G401.6 (cell line): ENCODE measurements around the gene GK.
"Not testable (repeated sequence)": the region's sequence is repeated elsewhere in the genome, so short reads cannot be mapped to it uniquely, and the experiment has no call there.

Experiments
- FAIRE-seq: peaks from 2 replicates; lab custom pipeline; 2012; peaks lifted over from hg19 to GRCh38; lab: Jason Lieb, UNC

GK gene

DNA sequence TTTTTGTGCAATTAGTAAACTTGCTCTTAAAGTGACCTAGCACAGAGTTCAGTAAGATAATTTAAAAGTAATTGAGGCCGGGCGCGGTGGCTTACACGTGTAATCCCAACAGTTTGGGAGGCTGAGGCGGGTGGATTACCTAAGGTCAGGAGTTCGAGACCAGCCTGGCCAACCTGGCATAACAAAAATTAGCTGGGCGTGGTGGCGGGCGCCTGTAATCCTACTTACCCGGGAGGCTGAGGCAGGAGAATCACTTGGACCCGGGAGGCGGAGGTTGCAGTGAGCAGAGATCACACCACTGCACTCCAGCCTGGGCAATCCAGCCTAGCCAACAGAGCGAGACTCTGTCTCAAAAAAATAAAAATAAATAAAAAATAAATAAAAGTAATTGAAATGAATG, 1.2 kb downstream of the GK start:
- not testable (repeated sequence) for FAIRE-seq

DNA sequence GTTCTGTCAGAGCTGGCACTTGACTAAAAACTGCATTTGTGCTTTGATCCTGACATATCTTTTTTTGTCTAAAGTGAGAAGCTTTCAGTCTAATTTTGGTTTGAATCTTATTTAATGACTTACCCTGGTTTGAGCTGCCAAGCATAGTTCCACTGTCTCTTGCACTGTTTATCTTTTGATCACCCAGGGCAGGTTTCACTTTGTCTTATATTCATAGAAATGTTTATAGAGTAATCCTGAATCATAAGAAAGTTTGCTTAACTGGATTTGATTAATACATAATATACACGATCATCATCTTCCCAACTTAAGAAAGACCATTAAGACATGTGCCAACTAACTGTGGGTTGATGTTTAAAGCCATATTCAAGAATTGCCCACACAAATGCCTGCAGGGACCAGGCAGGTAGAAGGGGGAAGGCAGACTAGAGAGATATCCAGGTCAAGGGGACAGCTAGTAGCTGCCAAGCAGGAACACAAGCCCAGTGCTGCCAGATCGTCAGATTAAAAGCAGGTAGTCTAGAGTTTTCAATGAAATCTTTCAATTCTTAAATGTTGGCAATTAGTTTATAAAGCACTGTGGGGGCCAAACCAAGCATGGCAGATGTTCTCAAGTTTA, 1.9 kb downstream of the GK start:
- FAIRE-seq = no peak

DNA sequence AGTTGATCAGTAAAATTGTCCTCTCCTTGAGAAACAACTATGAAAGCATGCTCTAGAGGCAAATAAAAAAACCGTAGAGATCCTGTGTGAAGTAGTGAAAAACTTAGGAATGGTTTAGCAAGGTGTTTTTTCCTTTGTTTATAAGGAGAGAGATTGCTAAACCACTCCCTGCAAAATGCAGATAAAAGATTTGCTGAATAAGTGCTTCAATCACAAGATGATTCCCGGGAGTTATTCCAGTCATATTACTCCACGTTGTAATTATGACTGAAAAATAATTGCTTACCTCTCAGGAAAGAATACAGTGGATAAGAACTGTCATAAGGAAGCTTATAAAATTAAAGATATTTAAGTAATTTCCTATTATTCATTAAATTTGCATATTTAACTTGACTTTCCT, 2.8 kb downstream of the GK start:
- no peak for FAIRE-seq

DNA sequence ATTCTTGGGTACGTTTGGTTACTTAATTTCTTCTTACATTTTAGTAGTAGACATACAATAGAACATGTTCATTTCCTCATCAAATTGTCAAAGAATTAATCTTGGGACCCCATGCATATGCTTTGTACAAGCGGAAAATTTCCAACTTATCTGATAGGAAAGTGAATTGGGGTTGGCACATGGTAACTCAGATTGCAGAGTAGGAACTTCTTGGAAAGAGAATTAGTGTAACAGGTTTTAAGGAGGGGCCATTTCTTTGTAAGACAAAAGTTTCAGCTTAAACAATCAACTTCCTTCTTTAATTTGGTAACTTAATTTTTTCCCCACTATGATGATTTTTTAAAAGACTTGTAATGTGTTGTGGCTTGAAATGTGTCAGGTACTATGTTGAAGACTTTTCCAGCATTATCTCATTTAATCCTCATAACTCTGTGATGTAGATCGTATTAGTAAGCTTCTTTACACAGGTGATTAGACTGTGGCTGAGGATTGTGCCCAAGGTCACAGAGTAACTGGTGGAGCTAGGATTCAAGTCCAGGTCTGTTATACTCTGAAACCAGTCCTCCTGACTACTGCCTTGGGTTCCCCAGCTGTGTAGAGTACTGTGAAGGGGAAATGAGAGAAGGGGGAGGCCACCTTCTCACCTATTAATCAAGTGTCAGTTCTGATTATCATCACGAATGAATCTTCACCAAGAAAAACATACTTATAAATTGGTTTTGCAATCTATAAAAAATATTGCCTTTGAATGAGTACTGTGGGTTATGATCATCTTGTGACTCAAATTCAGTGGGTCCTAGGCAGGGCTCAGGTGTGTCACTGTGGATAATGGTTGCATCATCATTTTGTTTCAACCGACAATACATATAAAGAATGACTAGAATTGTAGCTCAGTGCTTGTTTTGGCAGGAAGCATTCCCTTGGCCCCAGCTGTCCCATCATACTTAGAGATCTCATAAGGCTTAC, 4.3 kb downstream of the GK start:
- FAIRE-seq = no peak

DNA sequence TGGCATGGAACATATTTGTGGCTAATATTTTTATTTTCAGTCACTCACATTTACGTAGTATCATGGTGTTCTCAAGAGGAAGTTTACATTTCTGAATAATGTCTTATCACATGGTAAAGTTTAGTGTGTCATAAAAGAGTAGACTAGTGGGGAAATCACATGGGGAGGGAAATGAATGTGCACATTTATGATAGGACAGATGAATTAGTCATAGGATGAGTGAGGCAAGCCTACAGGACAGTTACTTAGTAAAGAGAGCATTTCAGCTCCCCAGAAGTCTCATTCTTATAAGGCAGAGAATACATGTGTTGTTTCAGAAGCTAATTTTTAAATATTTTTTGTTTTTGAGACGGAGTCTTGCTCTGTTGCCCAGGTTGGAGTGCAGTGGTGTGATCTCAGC, 6.2 kb downstream of the GK start:
- no peak for FAIRE-seq

DNA sequence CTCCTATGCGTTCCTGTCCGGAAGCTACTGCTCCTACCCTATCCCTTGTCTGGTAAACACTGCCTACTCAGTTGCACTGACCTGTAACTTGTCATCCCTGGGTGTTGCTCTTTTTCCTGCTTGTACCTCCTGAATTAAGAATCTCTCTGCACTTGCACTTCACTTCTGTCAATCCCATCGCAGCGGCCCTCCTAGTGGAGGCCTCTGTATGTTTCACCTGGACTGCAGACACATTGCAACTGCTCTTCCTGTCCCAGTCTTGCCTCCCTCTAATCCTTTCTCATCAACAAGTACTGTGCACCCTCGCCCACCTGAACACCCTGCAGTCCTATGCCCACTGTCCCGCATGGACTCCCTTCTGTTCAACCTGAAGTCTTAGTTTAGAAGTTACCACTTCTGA, 8.0 kb downstream of the GK start:
- FAIRE-seq = no peak

DNA sequence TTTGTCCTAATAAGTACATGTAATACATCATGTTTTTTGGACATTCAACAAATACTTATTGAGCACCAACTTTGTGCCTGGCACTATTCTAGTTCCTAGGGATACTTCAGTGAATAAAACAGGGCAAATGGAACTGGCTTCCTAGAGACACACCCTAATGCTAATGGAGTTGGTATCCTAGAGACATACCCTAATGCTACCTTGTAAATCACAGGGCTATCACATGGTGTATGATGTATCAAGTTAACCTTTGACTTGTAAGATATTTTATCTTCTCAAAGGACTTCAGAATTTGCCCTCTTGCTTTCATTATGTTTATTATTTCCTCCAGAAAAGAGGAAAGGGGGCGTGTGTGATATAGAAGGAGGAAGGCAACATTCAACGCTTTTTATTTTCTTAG, 10.1 kb downstream of the GK start:
- no peak for FAIRE-seq

DNA sequence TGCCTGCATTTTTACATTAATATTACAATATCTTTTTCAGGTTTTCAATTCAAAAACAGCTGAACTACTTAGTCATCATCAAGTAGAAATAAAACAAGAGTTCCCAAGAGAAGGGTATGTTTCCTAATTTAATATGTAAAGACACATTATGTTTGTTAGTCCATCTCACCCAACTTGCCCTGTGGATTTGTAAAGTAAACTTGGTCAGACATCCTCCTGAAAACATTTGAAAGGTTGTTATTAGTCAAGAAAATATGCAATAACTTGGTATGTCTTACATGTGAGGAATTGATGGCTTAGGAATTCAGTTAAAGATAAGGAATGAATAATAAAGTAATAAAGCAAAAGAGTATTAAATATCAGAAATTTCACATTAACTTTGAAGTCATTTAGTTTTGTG, 12.2 kb downstream of the GK start:
- FAIRE-seq = no peak

DNA sequence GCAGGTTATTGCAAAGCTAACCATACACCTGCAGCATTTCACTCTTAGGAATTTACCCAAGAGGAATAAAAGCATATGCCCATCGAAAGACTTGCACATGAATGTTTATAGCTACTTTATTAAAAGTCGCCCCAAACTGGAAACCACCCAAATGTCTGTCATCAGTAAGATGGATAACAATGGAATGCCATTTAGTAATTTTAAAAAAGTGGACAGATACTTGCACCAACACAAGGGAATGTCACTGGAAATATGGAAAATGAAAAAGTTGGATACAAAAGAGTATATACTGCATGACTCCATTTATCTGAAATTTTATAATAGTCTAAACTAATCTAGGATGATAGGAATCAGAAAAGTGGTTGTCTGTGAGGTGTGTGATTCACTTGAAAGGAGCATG, 12.9 kb downstream of the GK start:
- no peak for FAIRE-seq

DNA sequence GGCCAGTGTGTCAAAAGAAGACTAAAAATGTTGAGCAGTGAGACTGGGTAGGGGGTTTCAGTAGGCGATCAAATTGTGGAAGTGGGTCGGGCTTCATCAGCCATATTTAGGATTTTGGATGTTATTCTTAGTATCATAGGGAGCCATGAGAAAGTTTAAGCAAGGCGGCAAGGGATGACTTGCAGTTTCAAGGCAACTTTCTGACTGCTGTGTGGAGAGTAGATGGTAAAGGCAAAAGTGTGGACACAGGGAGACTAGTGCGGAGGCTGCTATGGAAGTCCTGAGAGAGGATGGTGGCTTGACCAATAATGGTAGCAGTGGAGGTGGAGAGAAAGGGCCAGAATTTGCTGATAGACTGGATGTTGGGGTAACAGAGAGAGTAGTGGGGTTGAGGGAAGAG, 15.4 kb downstream of the GK start:
- FAIRE-seq = no peak

DNA sequence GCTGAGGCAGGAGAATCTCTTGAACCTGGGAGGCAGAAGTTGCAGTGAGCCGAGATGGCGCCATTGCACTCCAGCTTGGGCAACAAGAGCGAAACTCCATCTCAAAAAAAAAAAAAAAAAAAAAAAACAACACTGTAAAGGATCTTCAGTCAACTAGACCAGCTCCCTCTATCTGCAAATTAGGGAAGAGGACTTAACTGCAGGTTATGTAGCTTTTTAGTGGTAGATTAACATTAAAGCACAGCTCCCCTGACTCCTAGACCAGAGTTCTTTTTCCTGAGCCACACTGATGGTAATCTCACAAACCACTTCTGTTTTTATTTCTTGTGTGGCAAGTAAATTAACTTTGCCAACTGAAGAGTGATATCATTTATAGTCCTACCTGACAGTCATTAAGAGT, 18.0 kb downstream of the GK start:
- FAIRE-seq = not testable (repeated sequence)

DNA sequence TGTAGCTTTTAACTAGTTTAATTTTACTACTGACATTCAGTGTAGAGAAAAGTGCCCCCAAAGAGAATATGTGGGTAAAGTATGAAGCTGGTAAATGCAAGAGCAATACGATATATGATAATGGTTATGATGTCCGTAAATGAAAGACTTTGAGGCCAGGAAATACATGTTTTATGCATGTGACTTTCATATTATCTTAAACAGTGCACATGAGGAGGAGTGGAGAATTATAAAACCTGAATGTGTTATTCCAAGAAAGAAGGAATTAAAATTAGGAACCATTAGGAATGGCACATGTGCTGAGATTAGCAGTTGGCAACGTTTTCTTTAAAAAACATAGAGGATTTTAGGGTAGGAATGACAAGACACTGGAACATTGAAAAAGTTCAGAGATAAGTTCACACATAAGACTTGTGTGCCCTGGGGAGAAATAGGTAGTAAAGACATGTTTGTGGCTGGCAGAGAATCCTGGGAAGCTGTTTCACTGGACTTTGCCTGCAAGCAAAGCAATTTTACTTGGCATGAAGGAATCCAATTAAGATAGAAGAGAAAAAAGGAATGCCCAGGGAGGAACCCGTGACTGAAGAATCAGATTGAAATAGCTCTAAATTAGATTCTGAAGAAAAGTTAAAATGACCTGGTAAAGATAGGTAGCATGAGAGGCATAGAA, 20.0 kb downstream of the GK start:
- FAIRE-seq = no peak

DNA sequence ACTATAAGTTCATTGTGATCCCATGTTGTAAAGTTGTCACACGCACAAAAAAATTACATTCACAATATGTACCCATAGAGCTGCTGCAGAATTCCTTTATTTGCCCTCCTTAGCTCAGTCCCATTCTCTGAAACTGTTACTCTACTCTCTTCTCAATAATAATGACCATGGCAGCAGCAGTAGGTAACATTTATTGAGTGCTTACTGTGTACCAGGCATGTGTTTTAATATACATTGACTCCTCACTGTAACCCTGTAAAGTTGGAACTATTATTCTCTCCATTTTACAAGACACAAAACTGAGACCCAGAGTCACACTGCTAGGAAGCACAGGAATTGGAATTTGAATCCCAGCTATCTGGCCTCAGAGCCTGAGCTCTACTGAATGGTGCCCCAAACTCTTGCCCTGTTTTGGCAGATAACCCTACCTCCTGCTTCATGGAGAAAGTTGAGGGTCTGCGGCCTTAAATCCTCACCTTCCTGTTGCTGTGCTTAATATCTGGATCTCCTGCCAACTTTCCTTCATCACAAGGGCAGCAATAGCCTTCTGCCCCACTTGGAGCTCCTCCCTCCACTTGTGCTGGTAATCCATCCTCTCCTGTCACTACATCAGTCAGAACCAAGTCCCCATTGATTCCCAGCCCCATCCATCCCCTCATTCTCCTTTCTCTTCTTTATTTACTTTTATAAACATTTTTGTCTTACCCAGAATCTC, 20.8 kb downstream of the GK start:
- no peak for FAIRE-seq

DNA sequence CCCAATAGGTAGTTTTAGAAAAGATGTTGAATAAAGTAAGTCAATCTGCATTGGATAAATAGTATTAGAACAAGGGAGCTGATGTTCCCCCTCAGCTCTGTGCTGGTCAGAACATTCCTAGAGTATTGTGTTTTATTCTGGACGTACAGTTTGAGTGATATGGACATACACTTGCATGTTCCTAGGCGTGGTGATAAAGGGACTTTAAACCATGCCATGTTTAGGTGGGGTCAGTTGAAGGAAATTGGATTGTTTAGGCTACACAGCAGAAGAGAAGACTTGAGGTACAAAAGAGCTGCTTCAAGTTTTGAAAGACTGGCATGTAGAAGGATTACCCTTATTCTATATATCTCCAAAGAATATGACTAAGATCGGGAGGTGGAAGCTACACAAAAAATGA, 21.6 kb downstream of the GK start:
- no peak for FAIRE-seq

DNA sequence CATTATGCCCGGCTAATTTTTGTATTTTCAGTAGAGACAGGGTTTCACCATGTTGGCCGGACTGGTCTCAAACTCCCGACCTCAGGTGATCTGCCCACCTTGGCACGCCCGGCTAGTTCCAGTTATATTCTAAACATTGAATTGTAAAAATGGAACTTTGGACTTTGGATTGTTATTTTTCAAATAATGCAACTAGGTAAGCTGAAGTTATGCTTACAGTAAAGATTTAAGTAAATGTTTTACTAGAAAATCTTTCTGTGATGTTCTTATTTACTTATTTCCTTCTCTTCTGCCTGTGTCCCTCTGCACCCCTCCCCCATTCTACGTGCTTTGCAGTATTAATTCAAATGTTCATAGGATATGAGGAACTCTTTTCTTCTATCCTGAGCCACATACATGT, 26.1 kb downstream of the GK start:
- no peak for FAIRE-seq

DNA sequence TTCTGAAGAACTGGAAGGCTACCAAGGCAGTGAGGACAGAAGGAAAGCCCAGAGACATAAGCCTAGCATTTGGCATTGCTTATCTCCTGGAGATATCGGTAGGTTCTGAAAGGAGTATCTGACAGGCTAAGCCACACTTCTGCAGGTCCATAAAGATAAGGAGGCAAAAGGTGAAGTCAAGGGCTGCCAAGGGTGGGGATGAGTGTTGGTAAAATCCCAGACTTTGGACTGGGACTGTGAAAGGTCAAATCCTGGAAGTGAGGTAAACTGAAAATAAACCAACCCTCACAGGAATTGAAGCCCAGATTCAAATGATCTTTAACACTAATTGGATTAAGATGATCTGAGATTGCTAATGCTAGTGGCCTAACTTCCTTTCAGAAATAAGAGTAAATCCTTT, 27.4 kb downstream of the GK start:
- FAIRE-seq = no peak

DNA sequence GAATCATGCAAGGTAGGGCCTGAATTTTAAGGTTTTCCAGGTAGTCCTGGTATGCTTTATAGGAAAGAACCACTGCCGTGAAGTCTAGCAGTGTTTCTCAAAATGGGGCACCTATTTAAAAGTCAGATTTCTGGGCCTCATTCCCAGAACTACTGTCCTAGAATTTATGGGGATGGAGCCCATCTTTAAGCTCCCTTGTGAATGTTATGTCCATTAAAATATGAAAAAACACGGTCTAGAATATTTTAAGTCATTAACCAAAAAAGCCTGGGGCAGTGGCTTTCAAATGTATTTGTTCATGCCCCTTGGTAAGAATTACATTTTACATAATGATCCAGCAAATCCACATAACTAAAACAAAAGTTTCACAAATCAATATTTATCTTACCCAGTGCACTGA, 35.4 kb downstream of the GK start:
- FAIRE-seq = no peak

DNA sequence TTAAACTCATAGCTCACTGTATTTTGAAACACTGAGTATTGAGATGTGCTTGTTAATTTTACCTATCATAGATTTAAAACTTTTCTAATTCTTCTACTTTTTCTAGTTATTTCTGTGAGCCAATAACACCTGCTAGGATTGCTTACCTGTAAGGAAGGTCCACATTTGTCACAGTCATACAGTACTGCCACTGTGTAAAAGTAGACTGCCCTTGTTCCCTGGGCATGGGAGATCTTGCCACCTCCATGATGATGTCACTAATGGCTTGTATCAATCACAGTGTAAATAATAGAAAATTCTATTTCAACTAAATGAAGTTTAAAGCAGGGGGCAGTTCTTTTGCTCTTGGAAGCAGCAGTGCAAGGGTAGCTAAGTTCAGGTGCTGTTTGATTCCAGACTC, 35.9 kb downstream of the GK start:
- FAIRE-seq = no peak

DNA sequence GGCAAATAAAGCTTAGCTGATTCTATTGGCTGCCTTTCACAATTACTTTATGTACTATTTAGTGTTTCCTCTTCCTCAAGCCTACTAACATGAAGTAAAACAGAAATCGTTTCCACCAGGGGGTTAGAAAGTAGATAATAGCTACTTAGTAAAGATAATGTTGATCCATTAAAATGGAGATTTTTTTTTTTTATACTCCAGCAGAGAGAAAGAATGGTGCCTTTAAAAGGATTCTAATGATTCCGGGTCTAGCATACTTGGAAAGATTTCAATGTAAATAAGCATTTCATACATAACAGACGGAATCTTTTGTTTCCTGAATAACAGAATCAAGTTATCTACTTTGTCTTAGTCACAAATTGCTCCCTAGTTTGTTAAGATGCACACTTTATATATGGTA, 37.1 kb downstream of the GK start:
- no peak for FAIRE-seq

DNA sequence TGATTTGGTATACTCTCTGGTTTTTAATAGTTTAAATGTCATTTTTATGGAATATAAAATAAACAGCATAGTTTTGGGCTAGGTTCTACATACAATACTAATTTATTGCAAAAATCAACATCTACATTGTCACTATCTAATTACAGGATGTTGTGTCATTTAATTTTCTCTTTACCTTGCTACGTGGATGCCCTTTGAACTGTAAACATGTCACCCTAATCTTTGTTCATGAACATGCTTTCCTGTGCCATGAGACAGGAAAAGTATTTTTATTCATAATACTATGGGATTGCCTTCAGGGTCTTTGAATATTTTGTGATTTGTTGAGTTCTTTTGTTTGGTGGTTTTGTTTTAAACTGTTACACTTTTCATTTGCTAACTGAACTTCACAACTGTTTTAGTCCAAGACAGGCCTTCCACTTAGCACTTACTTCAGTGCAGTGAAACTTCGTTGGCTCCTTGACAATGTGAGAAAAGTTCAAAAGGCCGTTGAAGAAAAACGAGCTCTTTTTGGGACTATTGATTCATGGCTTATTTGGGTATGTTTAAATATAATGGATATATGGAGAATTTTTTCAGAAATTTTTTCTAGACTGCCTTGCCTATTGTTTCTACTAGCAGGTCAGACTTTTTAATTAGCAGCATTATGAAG, 40.9 kb downstream of the GK start:
- FAIRE-seq = no peak

DNA sequence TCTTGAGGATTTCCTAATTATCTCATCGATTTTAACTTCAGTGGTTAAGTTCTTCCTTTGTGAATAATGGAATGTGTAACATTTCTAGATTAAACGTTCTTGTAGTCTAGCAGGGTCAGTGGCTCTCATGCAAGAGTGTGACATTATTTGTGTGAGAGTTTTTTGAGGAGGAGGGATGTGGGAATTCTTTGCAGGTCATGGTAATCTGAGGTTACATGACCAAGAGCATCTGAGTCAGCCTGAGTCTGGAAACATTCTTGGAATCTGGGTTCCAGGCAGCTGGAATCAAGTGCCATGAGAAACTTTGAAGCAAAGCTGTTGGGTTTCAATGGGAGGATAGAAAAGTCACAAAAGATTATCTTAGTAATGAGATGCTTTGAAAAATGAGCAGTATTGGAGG, 49.5 kb downstream of the GK start:
- no peak for FAIRE-seq

DNA sequence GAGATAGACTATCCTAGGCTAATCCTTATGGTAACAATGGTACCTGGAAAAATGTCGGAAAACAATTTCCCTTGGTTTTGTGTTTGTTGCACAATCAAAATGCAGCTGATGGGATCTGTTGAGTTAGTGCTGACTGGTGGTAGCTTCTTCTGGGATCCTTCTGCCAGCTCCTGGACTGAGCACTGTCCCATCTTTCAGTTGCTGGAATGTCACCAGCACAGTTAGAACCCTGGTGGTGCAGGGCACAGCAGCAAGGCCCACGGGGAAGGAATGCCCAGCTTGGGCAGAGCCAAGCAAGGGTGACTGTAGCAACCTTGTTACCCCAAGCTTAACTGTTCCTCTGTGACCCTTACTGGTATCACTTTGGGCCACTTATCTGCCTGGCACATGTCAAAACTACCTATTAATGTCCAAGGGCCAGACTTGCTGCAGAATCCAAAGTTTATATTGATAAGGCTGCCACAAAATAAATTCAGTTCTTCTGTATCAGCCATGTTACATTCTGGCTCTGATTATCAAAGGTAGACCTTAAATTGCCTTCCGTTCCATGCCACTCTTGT, 53.1 kb downstream of the GK start:
- no peak for FAIRE-seq
